GM12864 (cell line): Measurements from ENCODE around the gene TAX1BP3.

Experiments used
- DNase-seq: peaks from one replicate; pipeline ENCODE4 v3.0.0-alpha.2; 2011; ENCODE audit warnings: low read depth
- H3K4me3 ChIP-seq: 2 replicates; pipeline ENCODE4 v1.5.1; 2011; ENCODE audit warnings: mild to moderate bottlenecking, low read depth, low read length, control low read depth
- CTCF ChIP-seq: IDR thresholded peaks from 2 replicates; pipeline ENCODE4 v1.5.1; 2011; ENCODE audit warnings: low read depth, mild to moderate bottlenecking, moderate library complexity, low read length, control low read depth, inconsistent platforms; ENCODE audit errors: missing control alignments

TAX1BP3 gene

DNA sequence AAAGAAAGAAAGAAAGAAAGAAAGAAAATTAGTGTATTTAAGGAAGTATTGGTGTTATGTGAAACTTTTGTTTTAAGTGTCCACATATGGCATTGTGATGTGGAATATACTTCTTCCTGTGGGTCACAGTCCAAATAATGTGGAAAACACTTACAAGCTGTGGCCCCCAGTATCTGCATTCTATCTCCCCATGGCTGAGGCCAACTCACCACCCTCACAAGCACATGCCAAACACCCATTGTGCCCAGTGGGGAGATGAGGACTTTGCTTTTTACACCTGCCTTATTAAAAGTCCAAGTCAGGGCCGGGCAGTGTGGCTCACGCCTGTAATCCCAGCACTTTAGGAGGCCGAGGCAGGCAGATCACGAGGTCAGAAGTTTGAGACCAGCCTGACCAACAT, 31.6 kb upstream of the TAX1BP3 start:
- no peak for TF ChIP-seq CTCF
- no peak for DNase-seq
- no peak overlapping the region for H3K4me3 ChIP-seq

GRCh38 chr17:3698139-3698538, 29.8 kb upstream of the TAX1BP3 start:
- no peak for TF ChIP-seq CTCF
- H3K4me3 ChIP-seq = no peak overlapping the region
- DNase-seq = no peak

GRCh38 chr17:3697103-3697476, 28.7 kb upstream of the TAX1BP3 start:
- no peak for TF ChIP-seq CTCF
- no peak for DNase-seq
- H3K4me3 ChIP-seq = no peak overlapping the region

DNA sequence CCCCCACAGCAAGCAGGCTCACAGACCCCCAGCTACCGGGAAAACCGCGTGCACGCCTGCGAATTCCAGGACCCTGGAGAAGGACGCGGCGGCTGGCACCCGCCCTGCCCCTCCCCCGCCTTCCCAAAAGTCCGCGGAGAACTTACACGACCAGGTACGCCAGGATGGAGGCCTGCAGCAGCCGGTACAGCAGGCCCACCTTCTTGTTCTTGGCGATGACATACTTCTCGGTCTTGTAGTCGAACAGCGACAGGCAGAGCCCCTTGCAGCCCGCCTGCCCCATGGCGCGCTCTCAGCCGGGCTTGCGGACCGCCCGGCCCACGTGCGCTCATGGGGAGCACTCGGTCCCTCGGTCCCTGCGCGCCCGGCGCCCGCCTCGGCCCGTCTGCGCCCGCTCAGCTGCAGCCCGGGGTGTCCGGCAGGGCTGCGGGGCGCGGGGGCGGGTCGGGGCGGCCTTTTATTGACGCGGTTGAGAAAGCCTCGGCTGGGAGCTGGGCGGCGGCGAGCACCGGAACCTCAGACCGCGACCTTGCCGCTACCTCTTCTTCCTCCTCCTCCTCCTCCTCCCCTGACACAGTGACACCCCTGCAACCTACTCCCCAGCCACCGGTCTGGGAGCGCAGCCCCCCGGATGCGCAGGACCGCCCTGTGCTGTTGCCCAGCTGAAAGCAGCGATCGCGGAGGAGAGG, 27.5 kb upstream of the TAX1BP3 start, which contains the start of gene P2RX5:
Gene P2RX5 (minus strand): TSS at position 433 of the 689 bp plus-strand sequence. CDS start 150 bp downstream, at position 283.
- peak; percentile 59 for DNase-seq
- peak within 1 kb of the TSS; percentile 77 for H3K4me3 ChIP-seq
- no peak for TF ChIP-seq CTCF

- DNase-seq = no peak
- no peak for TF ChIP-seq CTCF
- H3K4me3 ChIP-seq = peak overlapping the region; percentile 77
Observed at GRCh38 chr17:3695129-3695722, 26.8 kb upstream of the TAX1BP3 start.

- H3K4me3 ChIP-seq = peak overlapping the region; percentile 77
- peak; percentile 79 for DNase-seq
- TF ChIP-seq CTCF = no peak
Observed at GRCh38 chr17:3693829-3694231, 25.5 kb upstream of the TAX1BP3 start.

- peak overlapping the region; percentile 16; the same call in 1 of the 2 replicates for H3K4me3 ChIP-seq
- no peak for TF ChIP-seq CTCF
- no peak for DNase-seq
Observed at GRCh38 chr17:3693141-3693540, 24.8 kb upstream of the TAX1BP3 start.
